HG02763 (cell line): ENCODE measurements around the gene TSC22D4.
"Not testable (repeated sequence)": the region's sequence is repeated elsewhere in the genome, so short reads cannot be mapped to it uniquely, and the experiment has no call there.

Experiments used
- ATAC-seq: cut with Tn5 transposase; IDR thresholded peaks from one replicate; pipeline ENCODE4 v1.9.1; 2021; ENCODE audit warnings: mild to moderate bottlenecking, moderate library complexity; ENCODE audit not compliant: unreplicated experiment

The TSC22D4 gene

DNA sequence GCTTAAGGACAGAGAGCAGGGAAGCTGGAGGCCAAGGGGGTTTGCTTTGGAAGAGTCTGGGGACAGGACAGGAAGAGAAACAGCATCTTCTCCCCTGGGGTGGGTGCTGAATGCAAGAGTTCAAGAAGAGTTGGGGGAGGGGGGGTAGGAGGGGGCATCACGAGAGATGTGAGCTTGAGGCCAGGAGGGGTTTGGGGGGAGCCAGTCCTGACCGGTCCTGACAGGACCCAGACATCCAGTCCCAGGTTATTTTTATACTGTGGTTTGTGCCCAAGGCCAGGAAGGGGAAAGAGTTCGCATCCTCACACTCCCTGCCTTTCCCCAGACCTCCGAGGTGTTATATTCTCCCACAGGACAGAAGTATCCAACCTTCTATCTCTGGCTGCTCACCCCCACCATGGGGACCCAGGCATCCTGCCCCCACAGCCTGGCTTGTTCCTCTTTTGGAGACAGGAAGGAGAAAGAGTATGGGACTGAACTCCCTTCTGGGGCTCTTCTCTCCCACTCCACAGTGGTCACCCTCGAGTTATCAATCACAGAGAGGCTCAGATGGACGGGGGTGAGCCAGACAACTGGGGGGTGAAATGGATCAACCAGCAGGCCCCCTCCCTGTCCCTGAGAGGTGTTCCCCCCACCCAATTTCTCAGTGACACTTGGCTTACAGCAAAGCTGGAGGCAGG, 2.8 kb downstream of the TSC22D4 start:
- ATAC-seq, result no peak

DNA sequence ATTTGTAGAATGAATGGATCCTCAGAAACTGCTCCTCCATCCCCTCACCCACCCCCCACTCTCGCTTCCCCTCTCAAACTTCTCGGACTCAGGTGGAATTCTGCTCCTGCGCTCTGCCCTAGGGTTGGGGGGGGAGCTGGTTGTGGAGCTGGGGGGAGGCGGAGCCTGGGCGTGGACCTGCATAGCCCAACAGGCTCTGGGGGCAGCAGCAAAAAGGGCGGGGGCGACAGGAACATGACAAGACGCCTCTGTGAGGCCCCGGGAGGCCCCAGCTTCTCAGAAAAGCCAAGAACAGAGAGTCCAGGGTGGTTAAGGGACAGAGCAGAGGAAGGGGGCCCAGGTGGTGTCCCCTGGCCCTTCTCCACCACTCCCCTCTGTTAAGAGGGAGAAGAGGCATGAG, 3.5 kb downstream of the TSC22D4 start:
- ATAC-seq, result no peak

- ATAC-seq, result no peak
These were observed 6.0 kb downstream of the TSC22D4 start for GRCh38 chr7:100472854-100473499.

- ATAC-seq, result no peak
These were observed 6.7 kb downstream of the TSC22D4 start for GRCh38 chr7:100472121-100472851.

- ATAC-seq, result no peak
These were observed 8.0 kb downstream of the TSC22D4 start for GRCh38 chr7:100471021-100471420.

- ATAC-seq, result peak; percentile 61
These were observed 9.6 kb downstream of the TSC22D4 start for GRCh38 chr7:100469227-100470044.

DNA sequence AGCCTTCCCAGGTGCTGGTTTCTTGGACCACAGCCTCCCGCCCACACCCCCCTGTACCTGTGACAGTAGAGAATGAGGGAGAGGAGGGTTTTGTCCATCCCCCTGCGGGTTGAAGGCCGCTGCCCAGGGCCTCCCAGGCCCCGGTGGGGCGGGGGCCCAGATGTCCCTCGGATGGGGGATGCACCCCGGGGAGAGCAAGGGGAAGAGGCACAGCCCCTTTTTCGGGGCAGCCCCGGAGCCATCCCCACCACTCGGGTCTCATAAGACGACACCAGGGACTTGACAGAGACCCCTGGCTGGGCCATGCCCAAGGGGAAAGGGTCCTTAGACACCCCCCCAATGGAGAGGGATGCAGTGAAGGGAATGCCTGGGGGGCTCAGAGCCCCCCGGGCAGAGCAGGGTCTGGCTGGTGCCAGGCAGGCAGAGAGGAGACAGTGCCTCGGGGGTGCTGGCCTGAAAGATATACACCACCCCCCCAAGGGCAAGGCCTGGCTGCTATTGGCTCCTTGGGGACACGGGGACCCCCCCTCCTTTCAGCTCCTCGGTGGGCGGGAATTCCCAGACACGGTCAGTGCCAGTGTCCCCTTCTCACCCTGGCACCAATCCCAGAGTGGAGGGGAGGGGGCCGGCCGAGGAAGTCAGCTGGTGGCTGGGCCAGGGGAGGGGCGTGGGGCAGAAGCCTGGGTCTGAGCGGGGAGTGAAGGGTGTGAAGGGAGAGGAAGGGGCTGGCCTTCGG, 11.2 kb downstream of the TSC22D4 start:
- ATAC-seq, result no peak

DNA sequence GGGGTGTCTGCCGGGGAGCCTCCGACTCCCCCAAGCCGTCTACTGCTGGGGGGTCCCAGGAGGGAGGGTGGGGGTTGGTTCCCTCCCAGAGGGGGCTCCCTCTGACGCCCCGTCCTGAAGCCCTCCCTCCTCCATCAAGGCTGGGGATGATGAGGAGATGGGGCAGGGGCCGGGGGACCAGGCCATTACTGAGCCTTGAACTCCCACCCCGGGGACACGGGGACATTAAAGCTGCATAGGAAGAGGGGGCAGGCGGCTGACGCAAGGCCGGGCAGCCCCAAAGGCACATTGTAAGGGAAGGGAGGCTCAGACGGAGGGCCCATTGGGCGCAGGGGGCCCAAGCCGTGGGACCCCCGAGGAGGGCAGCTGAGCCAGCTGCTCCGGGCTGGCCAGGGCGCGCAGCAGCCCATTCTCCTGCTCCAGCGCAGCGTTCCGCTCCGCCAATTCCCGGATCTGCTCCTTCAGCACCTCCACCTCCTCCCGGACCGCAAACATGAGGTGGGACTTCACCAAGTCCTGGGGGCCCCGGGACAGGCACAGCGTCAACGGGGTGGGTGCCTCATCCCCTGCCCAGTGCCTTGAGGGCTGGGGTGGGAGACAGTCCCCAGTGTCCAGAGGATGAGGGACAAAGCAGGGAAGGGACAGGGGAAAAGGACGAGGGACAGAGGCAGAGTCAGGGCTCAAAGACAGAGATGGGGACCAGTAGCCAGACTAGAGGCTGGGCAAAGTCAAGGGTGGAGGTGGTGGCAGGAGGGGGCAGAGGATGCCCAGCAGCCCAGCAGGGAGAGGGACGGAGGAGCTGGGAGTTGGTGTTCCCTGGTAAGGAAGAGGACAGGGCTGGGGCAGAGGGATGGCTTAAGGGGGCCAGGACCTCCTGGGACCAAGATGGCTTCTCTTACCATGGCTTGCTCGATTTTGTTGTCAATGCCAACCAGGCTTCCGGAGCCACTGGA, 12.1 kb downstream of the TSC22D4 start:
- no peak for ATAC-seq

DNA sequence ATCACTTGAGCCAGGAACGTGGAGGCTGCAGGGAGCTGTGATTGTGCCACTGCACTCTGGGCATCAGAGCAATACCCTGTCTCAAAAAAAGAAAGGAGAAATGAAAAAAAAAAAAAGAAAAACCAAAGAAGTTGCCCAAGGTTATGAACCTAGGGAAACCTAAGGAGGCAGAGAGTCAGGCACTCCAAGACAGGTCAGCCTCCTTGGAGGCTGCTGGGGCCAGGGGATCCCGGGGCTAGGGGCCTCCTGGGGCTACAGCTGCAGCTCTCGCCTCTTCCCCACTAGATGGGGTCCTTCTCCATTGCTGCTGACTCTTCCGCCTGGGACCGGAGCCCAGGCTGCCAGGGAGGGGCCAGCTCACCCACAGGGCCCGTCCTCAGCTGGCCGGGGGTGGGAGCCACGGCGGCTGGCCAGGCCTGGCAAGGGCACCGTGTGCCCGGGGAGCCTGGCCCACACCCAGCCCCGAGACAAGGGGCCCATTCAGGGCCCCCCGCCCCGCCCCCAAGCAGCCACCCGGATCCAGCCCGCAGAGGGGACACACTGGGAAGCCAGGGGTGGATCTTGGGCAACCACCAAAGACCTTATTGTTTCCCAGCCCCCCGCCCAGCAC, 13.2 kb downstream of the TSC22D4 start:
- no peak for ATAC-seq

GRCh38 chr7:100465299-100465698, 13.7 kb downstream of the TSC22D4 start:
- ATAC-seq, result no peak

DNA sequence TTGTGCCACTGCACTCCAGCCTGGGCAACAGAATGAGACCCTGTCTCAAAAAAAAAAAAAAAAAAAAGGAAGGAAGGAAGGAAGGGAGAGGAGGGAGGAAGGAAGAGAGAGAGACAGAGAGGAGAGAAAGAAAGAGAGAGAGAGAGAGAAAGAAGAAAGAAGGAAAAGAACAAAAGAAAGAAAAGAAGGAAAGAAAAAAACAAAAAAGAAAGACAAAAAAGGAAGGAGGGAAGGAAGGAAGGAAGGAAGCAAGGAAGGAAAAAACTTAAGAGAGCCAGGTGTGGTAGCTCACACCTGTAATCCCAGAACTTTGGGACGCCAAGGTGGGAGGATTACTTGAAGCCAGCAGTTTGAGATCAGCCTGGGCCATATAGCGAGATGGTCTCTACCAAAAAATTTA, 14.2 kb downstream of the TSC22D4 start:
- no peak for ATAC-seq

DNA sequence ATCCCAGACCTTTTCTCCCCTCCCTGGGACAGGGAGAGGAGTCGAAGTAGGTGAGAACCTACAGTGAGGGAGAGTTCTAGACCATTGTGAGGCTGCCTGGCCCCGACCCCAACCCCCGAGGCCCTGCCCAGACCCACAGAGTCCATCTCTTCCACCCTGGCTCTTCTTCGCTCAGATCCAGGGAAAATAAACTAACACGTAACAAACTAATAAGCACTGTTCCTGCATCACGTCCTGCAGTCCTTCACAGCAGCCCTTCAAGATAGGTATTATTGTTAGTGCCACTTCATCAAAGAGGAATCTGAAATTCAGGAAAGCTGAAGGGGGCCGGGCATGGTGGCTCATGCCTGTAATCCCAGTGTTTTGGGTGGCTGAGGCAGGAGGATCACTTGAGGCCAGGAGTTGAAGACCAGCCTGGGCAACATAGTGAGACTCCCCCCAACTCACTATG, 14.8 kb downstream of the TSC22D4 start, which contains the start of gene SPACDR:
TSS of gene SPACDR (minus strand) at position 51 of the 451 bp plus-strand sequence. CDS start 235 bp downstream, outside the sequence.
- ATAC-seq, result no peak

DNA sequence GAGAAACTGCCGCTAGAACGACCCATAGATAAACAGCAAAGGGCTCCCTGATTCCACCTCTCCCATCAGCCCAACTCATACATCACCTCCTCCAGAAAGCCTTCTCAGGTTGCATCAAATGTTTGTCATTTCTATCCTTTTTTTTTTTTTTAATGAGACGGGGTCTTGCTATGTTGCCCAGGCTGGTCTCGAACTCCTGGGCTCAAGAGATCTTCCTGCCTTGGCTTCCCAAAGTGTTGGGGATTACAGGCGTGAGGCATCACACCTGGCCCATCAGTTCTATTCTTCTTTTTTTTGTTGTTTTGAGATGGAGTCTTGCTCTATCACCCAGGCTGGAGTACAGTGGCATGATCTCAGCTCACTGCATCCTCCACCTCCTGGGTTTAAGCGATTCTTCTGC, 22.0 kb downstream of the TSC22D4 start:
- no peak for ATAC-seq

DNA sequence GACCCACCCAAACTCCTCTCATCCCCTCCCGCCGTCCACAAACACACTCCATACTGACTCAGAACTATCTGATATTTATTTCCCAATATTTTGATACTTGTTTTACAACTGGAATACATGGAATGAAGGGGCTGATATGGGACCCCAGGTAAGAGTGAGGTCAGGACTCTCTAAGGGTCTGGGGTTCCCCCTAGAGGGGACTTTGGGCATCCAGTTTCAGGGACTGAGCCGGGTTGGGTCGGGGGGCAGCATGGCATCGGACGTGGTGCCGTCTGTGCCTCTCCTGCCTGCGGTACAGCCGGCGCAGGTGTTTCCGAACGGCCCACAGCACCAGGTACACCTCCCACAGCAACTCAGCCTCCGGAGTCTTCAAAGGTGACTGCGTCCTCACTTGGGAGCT, 22.5 kb downstream of the TSC22D4 start:
- no peak for ATAC-seq

DNA sequence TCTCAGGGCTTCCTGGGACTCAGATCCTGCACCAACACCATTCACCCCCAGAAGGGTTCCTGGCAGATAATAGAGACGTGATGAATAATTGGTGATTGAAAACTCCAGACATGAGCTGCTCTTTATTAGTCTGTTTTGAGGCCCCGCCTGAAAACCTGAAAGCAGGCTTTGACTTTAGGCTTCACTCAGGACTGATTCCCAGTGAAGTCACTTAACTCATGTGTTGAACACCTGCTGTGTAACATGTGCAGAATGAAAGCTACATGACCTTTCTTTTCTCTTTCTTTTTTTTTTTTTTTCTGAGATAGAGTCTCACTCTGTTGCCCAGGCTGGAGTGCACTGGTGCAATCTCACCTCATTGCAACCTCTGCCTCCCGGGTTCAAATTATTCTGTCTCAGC, 23.8 kb downstream of the TSC22D4 start:
- no peak for ATAC-seq

GRCh38 chr7:100453854-100454253, 25.2 kb downstream of the TSC22D4 start:
- not testable (repeated sequence) for ATAC-seq

DNA sequence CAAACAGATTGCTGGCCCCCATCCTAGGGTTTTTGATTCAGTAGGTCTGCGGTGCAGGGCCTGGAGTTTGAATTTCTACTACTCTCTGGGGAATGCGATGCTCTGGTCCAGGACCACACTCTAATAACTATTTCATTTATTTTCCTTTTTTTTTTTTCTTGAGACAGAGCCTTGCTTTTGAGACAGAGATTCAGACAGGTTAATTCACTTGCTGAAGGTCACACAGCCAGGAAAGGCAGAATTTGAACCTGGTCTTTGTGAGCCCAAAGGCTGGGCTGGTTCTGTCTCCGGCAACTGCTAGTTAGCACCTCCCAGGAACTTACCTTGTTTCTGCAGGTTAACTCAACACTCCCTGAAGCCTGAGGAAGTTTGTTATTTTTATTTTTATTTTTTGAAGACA, 26.5 kb downstream of the TSC22D4 start:
- no peak for ATAC-seq

DNA sequence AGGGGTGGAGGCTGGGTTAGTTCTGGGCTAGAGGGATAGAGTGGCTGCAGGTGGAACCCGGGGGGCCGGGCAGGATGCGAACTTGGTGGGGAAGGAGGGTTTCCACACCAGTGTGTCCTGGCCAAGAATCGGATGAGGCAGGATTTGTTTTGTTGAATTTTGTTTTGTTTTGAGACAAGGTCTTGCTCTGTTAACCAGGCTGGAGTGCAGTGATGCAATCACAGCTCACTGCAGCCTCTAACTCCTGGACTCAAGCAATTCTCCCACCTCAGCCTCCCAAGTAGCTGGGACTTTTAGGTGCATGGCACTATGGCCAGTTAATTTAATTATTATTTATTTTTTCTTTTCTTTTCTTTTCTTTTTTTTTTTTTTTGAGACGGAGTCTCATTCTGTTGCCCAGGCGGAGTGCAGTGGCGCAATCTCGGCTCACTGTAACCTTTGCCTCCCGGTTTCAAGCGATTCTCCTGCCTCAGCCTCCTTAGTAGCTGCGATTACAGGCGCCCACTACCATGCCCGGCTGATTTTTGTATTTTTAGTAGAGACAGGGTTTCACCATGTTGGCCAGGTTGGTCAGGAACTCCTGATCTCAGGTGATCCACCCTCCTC, 29.7 kb downstream of the TSC22D4 start:
- ATAC-seq, result no peak
